ENCODE data around the gene TBC1D23. TPM values are rescaled to one million over a fixed set of nuclear protein-coding genes. Genes with fewer than 3 reads are reported as not detected.

Gene TBC1D23
- total and polyA plus RNA-seq, 2 experiments from 2014 or later = 22.4 to 34.4 TPM

- Histone ChIP-seq H3K27ac (ENCODE audit: low read depth) (no peak overlapping the region), H3K4me1 (ENCODE audit: insufficient read depth) (peaks cover 4% of the 10 kb centered on the region; the same call in 1 of the 2 replicates), H3K27me3 (ENCODE audit: insufficient read depth) (no peaks in the 10 kb centered on the region), H3K9me2 (ENCODE audit: insufficient read depth) (no peaks in the 10 kb centered on the region; the same call in 1 of the 2 replicates), H3F3A (replicated peaks; ENCODE audit: low read depth) (no peaks in the 10 kb centered on the region), H3K36me3 (ENCODE audit: insufficient read depth) (no peaks in the 10 kb centered on the region), H4K20me1 (replicated peaks; ENCODE audit: insufficient read depth) (no peaks in the 10 kb centered on the region), H3K4me2 (no peak overlapping the region), H3K79me2 (replicated peaks; ENCODE audit: insufficient read depth) (no peaks in the 10 kb centered on the region), H2AFZ (no peak overlapping the region), H3K4me3 (no peak overlapping the region)
- Mint-ChIP-seq H3K36me3 (ENCODE audit: low read depth) (peaks cover 2% of the 10 kb centered on the region; the same call in 1 of the 3 replicates), H3K27ac (no peak overlapping the region), H3K4me1 (peaks cover 9% of the 10 kb centered on the region), H3K4me3 (no peak overlapping the region), H3K27me3 (ENCODE audit: insufficient read depth, low read depth, poor library complexity) (peaks cover 6% of the 10 kb centered on the region), H3K9me3 (peaks cover 17% of the 10 kb centered on the region)
- no peak for DNase-seq (ENCODE audit: low spot score)
- TF ChIP-seq EZH2 (IDR thresholded peaks at IDR 0.05; ENCODE audit: low read depth, unreplicated experiment) = no peak
- TF ChIP-seq ZNF331 (CRISPR knock-in tag; IDR thresholded peaks at IDR 0.05; ENCODE audit: low read depth) = no peak
- TF ChIP-seq REST (IDR thresholded peaks at IDR 0.05; ENCODE audit: unreplicated experiment) = no peak
- TF ChIP-seq CTCF (conservative IDR thresholded peaks at IDR 0.05; ENCODE audit: low read depth in 2 of 2) = no peak
- TF ChIP-seq ZNF114 (CRISPR knock-in tag; IDR thresholded peaks at IDR 0.05) = no peak
- TF ChIP-seq EZH2phosphoT487 (IDR thresholded peaks at IDR 0.05; ENCODE audit: unreplicated experiment) = no peak
- no peak for TF ChIP-seq CREB1 (CRISPR knock-in tag; IDR thresholded peaks at IDR 0.05; ENCODE audit: low read depth)
- TF ChIP-seq ZNF462 (CRISPR knock-in tag; IDR thresholded peaks at IDR 0.05) = no peak
- no peak for TF ChIP-seq JUNB (IDR thresholded peaks at IDR 0.05; ENCODE audit: unreplicated experiment)
- no peak for TF ChIP-seq NANOG (IDR thresholded peaks at IDR 0.05; ENCODE audit: borderline replicate concordance)
- no peak for TF ChIP-seq STAT1 (IDR thresholded peaks at IDR 0.05; ENCODE audit: unreplicated experiment)
- TF ChIP-seq ETS1 (IDR thresholded peaks at IDR 0.05) = no peak
- TF ChIP-seq POLR2AphosphoS5 (IDR thresholded peaks at IDR 0.05; ENCODE audit: low read depth) = no peak
- ATAC-seq = no peak
These were observed 22.2 kb upstream of the TBC1D23 start for GRCh38 chr3:100238599-100238998.

Measured in GM23338 (cell line).